ENCODE data around the gene RNU1-3.
"Not testable (repeated sequence)": the region's sequence is repeated elsewhere in the genome, so short reads cannot be mapped to it uniquely, and the experiment has no call there.

GRCh38 chr1:16637941-16638778 lies 28.6 kb downstream of the RNU1-3 start:
- TF ChIP-seq KLF10 (CRISPR knock-in tag; IDR thresholded peaks at IDR 0.05); KDM5B (IDR thresholded peaks at IDR 0.05; ENCODE audit: insufficient replicate concordance, low read depth, low read length); CREB1 (IDR thresholded peaks at IDR 0.05); CREB1 (CRISPR knock-in tag; IDR thresholded peaks at IDR 0.05); POLR2AphosphoS5 (IDR thresholded peaks at IDR 0.05; ENCODE audit: control insufficient read depth, insufficient read depth, low read depth, low read length); C11orf30 (IDR thresholded peaks at IDR 0.05; ENCODE audit: low read depth); MGA (IDR thresholded peaks at IDR 0.05); E2F8 (IDR thresholded peaks at IDR 0.05; ENCODE audit: low read depth, partially characterized antibody): not testable (repeated sequence)
